HUDEP-2 (cell line): ENCODE results near the gene SCIN.
"Not testable (repeated sequence)": the region's sequence is repeated elsewhere in the genome, so short reads cannot be mapped to it uniquely, and the experiment has no call there.

Experiments used
- DNase-seq, 76 experiments: peaks; one replicate each; lab custom pipeline; 2025; ENCODE audit not compliant: unreplicated experiment in 76 of 76; lab: John Stamatoyannopoulos, UW

The SCIN gene

GRCh38 chr7:12570534-12571461 lies at the start of gene SCIN:
Gene SCIN (plus strand): TSS chr7:12570720. CDS start chr7:12570787, 67 bp downstream.
- peak in 16 of 76 experiments; percentile 1 to 54 (median 10) for DNase-seq

- DNase-seq = peak in 26 of 76 experiments; percentile 2 to 60 (median 20)
Observed at GRCh38 chr7:12524794-12525386, 45.6 kb upstream of the SCIN start.

- DNase-seq = not testable (repeated sequence)
Observed at GRCh38 chr7:12526693-12527092, 43.8 kb upstream of the SCIN start.

- DNase-seq = not testable (repeated sequence)
Observed at GRCh38 chr7:12527670-12528069, 42.9 kb upstream of the SCIN start.

- DNase-seq = no peak
Observed at GRCh38 chr7:12529971-12530710, 40.4 kb upstream of the SCIN start.

- no peak for DNase-seq
Observed at GRCh38 chr7:12531784-12532183, 38.7 kb upstream of the SCIN start.

GRCh38 chr7:12534046-12534445 lies 36.5 kb upstream of the SCIN start:
- DNase-seq = no peak

GRCh38 chr7:12539681-12540080 lies 30.8 kb upstream of the SCIN start:
- DNase-seq = no peak

GRCh38 chr7:12540850-12541249 lies 29.7 kb upstream of the SCIN start:
- no peak for DNase-seq

GRCh38 chr7:12543586-12543985 lies 26.9 kb upstream of the SCIN start:
- DNase-seq = no peak

GRCh38 chr7:12549106-12549505 lies 21.4 kb upstream of the SCIN start:
- no peak for DNase-seq

GRCh38 chr7:12550956-12551355 lies 19.6 kb upstream of the SCIN start:
- no peak for DNase-seq

GRCh38 chr7:12552876-12553275 lies 17.6 kb upstream of the SCIN start:
- no peak for DNase-seq

- DNase-seq = no peak
Observed at GRCh38 chr7:12553416-12553815, 17.1 kb upstream of the SCIN start.

- DNase-seq = no peak
Observed at GRCh38 chr7:12554351-12554750, 16.2 kb upstream of the SCIN start.

- DNase-seq = no peak
Observed at GRCh38 chr7:12554872-12555271, 15.6 kb upstream of the SCIN start.

GRCh38 chr7:12555695-12556094 lies 14.8 kb upstream of the SCIN start:
- DNase-seq = not testable (repeated sequence)

GRCh38 chr7:12556139-12556792 lies 14.3 kb upstream of the SCIN start:
- DNase-seq = not testable (repeated sequence)

GRCh38 chr7:12557282-12557681 lies 13.2 kb upstream of the SCIN start:
- no peak for DNase-seq

GRCh38 chr7:12564996-12565764 lies 5.3 kb upstream of the SCIN start:
- DNase-seq = no peak
